B cell (primary cell): ENCODE results near the gene NEU2. TPM values are rescaled to one million over a fixed set of nuclear protein-coding genes. Genes with fewer than 3 reads are reported as not detected.

Source experiments
- ATAC-seq: fragments of 200-7000 bp; cut with Tn5 transposase; one replicate; pipeline ENCODE4 v1.10.0; 2021; ENCODE audit warnings: low read depth, mild to moderate bottlenecking, moderate number of reproducible peaks, moderate library complexity
- CTCF ChIA-PET: fragments of 350-600 bp; sonication (Branson Sonifier 250); formaldehyde crosslinking; loops from one replicate; lab custom pipeline; 2021; ENCODE audit warnings: antibody characterized with exemption, inconsistent platforms; lab: Charles Lee
- POLR2A ChIA-PET: fragments of 350-600 bp; sonication (Branson Sonifier 250); formaldehyde crosslinking; loops from one replicate; lab custom pipeline; 2021; ENCODE audit warnings: antibody characterized with exemption; lab: Charles Lee
- DNase-seq: peaks from one replicate; pipeline ENCODE4 v3.0.0; 2013
- H2AFZ ChIP-seq: 2 replicates; pipeline ENCODE4 v1.6.1; 2012; ENCODE audit warnings: mild to moderate bottlenecking, low read depth, low read length; ENCODE audit not compliant: insufficient read depth, poor library complexity, severe bottlenecking
- H3K27ac ChIP-seq, 2 donors: 1 replicate in 1 of 2; 2 replicates in 1 of 2; pipeline ENCODE4 v1.5.1; 2012 to 2013; ENCODE audit warnings: low read length in 2 of 2, mild to moderate bottlenecking in 2 of 2, moderate library complexity in 1 of 2
- H3K27me3 ChIP-seq, 4 experiments: fragments of 200-600 bp in 1 of 4; sonication (generic) in 1 of 4; replicated peaks in 1 of 4; 1 replicate in 2 of 4; 2 replicates in 2 of 4; pipeline versions ENCODE4 v1.6.1 to v1.7.0; 2013 to 2016; ENCODE audit warnings: low read length in 3 of 4, mild to moderate bottlenecking in 2 of 4, mixed read lengths in 1 of 4, moderate library complexity in 1 of 4; ENCODE audit not compliant: insufficient read depth in 4 of 4, control insufficient read depth in 3 of 4; ENCODE audit errors: control extremely low read depth in 1 of 4
- H3K36me3 ChIP-seq, 2 experiments: replicated peaks in 1 of 2; 1 replicate in 1 of 2; 2 replicates in 1 of 2; pipeline versions ENCODE4 v1.6.1 to v1.7.1; 2013; ENCODE audit warnings: low read length in 1 of 2; ENCODE audit not compliant: insufficient read depth in 2 of 2, control insufficient read depth in 1 of 2; ENCODE audit errors: control extremely low read depth in 1 of 2, extremely low read depth in 1 of 2
- H3K4me1 ChIP-seq, 2 donors: fragments of 200-600 bp in 1 of 2; sonication (generic) in 1 of 2; 1 replicate in 1 of 2; 2 replicates in 1 of 2; pipeline versions ENCODE4 v1.5.1 to v1.6.1; 2013 to 2017; ENCODE audit warnings: low read length in 2 of 2; ENCODE audit not compliant: control insufficient read depth in 2 of 2, insufficient read depth in 2 of 2
- H3K4me2 ChIP-seq: replicated peaks from 2 replicates; pipeline ENCODE3; 2012; ENCODE audit warnings: mild to moderate bottlenecking, low read depth, low read length; ENCODE audit not compliant: poor library complexity, severe bottlenecking
- H3K4me3 ChIP-seq, 5 experiments: fragments of 200-600 bp in 1 of 5; sonication (generic) in 1 of 5; 1 replicate in 3 of 5; 2 replicates in 2 of 5; pipeline versions ENCODE4 v1.5.1 to v1.7.0; 2011 to 2016; ENCODE audit warnings: low read length in 4 of 5, mild to moderate bottlenecking in 4 of 5, low read depth in 2 of 5, control low read depth in 1 of 5, moderate library complexity in 1 of 5; ENCODE audit not compliant: insufficient read depth in 1 of 5; ENCODE audit errors: control extremely low read depth in 1 of 5, extremely low read depth in 1 of 5
- H3K79me2 ChIP-seq: fragments of 200-600 bp; sonication (generic); one replicate; pipeline ENCODE4 v1.6.0; 2016; ENCODE audit warnings: low read length; ENCODE audit not compliant: control insufficient read depth, insufficient read depth
- H3K9ac ChIP-seq: fragments of 200-600 bp; sonication (generic); 2 replicates; pipeline ENCODE4 v1.6.1; 2017; ENCODE audit warnings: mild to moderate bottlenecking, low read length, moderate library complexity
- H3K9me3 ChIP-seq, 3 donors: one replicate each; pipeline versions ENCODE4 v1.6.1 to v1.7.1; 2013; ENCODE audit warnings: low read length in 2 of 3; ENCODE audit not compliant: control insufficient read depth in 2 of 3, insufficient read depth in 1 of 3; ENCODE audit errors: control extremely low read depth in 1 of 3
- H4K20me1 ChIP-seq: 2 replicates; pipeline ENCODE4 v1.6.0; 2012; ENCODE audit warnings: mild to moderate bottlenecking, low read length; ENCODE audit not compliant: insufficient read depth, control insufficient read depth, poor library complexity, severe bottlenecking
- H3K27ac Mint-ChIP-seq: one replicate; pipeline ENCODE4 v1.8.0; 2021; ENCODE audit warnings: mixed read lengths
- H3K27me3 Mint-ChIP-seq: one replicate; pipeline ENCODE4 v1.8.0; 2021; ENCODE audit warnings: mixed read lengths
- H3K4me1 Mint-ChIP-seq: one replicate; pipeline ENCODE4 v1.8.0; 2021; ENCODE audit warnings: mixed read lengths
- H3K4me3 Mint-ChIP-seq: one replicate; pipeline ENCODE4 v1.8.0; 2021; ENCODE audit warnings: mixed read lengths
- H3K9me3 Mint-ChIP-seq: one replicate; pipeline ENCODE4 v1.8.0; 2022; ENCODE audit warnings: mixed read lengths; ENCODE audit not compliant: insufficient read depth
- CTCF ChIP-seq: fragments of 200-600 bp; IDR thresholded peaks from one replicate; pipeline ENCODE4 v1.8.0; 2022; ENCODE audit warnings: antibody characterized with exemption, mild to moderate bottlenecking
- EZH2 ChIP-seq: IDR thresholded peaks from 2 replicates; pipeline ENCODE4 v1.6.1; 2012; ENCODE audit warnings: borderline replicate concordance, low read depth, mild to moderate bottlenecking, moderate library complexity, low read length; ENCODE audit not compliant: insufficient read depth, poor library complexity, severe bottlenecking
- WGBS: methylation state at CpG from one replicate; pipeline ENCODE4 v1.1.5; 2013; ENCODE audit warnings: missing lambda C conversion rate; ENCODE audit not compliant: insufficient coverage; 5-methylcytosine and 5-hydroxymethylcytosine counted together
- intact Hi-C: fragments of 100-400 bp; cut with micrococcal nuclease; formaldehyde crosslinking; loops from one replicate; pipeline ENCODE4 v1.10.0; 2022
- polyA plus RNA-seq: library from polyadenylated mRNA; depleted of rRNA; stranded (reverse); fragments of >200 nt; gene quantifications from 2 replicates; pipeline ENCODE4 v1.2.3, GENCODE V29; 2012
- total RNA-seq, 2 donors: library from RNA; stranded (reverse); fragments of 120-200 nt in 1 of 2; gene quantifications; 1 replicate in 1 of 2; 2 replicates in 1 of 2; pipeline versions ENCODE4 v1.2.3 to v1.2.4, GENCODE V29; 2013 to 2022

NEU2 gene
- total and polyA plus RNA-seq, 2 donors (not counting 1 experiment from before 2014, with no cell fraction given) = not detected

- H3K27me3 ChIP-seq = no peaks in the 10 kb centered on the region
- TF ChIP-seq EZH2 = no peak
- TF ChIP-seq CTCF = no peak
Measured at GRCh38 chr2:233007739-233008138, 24.7 kb upstream of the NEU2 start.

GRCh38 chr2:233009661-233010060, 22.8 kb upstream of the NEU2 start:
- peaks cover 10% of the 10 kb centered on the region for H3K4me1 Mint-ChIP-seq
- H3K4me1 ChIP-seq = peaks cover 7 to 11% of the 10 kb centered on the region in 2 donors
- TF ChIP-seq EZH2 = no peak
- TF ChIP-seq CTCF = no peak
- no peak overlapping the region for H3K4me3 Mint-ChIP-seq
- H3K27ac Mint-ChIP-seq = no peak overlapping the region
- H3K4me2 ChIP-seq = no peak overlapping the region
- H3K27me3 ChIP-seq = no peaks in the 10 kb centered on the region
- H2AFZ ChIP-seq = no peak overlapping the region
- DNase-seq = no peak
- intact Hi-C loops = no loop called here
- no peak for ATAC-seq
- no peaks in the 10 kb centered on the region for H4K20me1 ChIP-seq
- H3K36me3 ChIP-seq = no peaks in the 10 kb centered on the region
- no peaks in the 10 kb centered on the region for H3K79me2 ChIP-seq
- POLR2A ChIA-PET = no interaction called here
- CTCF ChIA-PET = no interaction called here
- H3K9me3 Mint-ChIP-seq = no peaks in the 10 kb centered on the region
- H3K9ac ChIP-seq = no peak overlapping the region
- 100% methylated on average over 2 of the region's 3 CpGs for WGBS
- peaks cover 10% of the 10 kb centered on the region for H3K27me3 Mint-ChIP-seq
- H3K27ac ChIP-seq = no peak overlapping the region
- H3K4me3 ChIP-seq = no peak overlapping the region
- no peaks in the 10 kb centered on the region for H3K9me3 ChIP-seq

More at GRCh38 chr2:233007739-233008138, 24.7 kb upstream of the NEU2 start:
- H3K27ac Mint-ChIP-seq = no peak overlapping the region
- no peak overlapping the region for H2AFZ ChIP-seq
- H3K4me2 ChIP-seq = no peak overlapping the region
- WGBS = 100% methylated on average over 1 of the region's 3 CpGs
- DNase-seq (no peak), ATAC-seq (no peak)
- no peak overlapping the region for H3K4me3 ChIP-seq
- no peaks in the 10 kb centered on the region for H4K20me1 ChIP-seq
- H3K27me3 Mint-ChIP-seq = peaks cover 10% of the 10 kb centered on the region
- H3K9me3 Mint-ChIP-seq = no peaks in the 10 kb centered on the region
- peaks cover 7 to 11% of the 10 kb centered on the region in 2 donors for H3K4me1 ChIP-seq
- CTCF ChIA-PET = interaction anchor here (1.4 kb wide), 1 partner anchor 47 kb away, joined by 3 read pairs; no protein-coding TSS in a partner anchor
- peaks cover 10% of the 10 kb centered on the region for H3K4me1 Mint-ChIP-seq
- H3K9ac ChIP-seq = no peak overlapping the region
- no peak overlapping the region for H3K27ac ChIP-seq
- no peak overlapping the region for H3K4me3 Mint-ChIP-seq
- intact Hi-C loops = no loop called here
- no peaks in the 10 kb centered on the region for H3K9me3 ChIP-seq
- POLR2A ChIA-PET = no interaction called here
- H3K36me3 ChIP-seq = no peaks in the 10 kb centered on the region
- no peaks in the 10 kb centered on the region for H3K79me2 ChIP-seq
